WTC11 (cell line): ENCODE measurements around the gene ATG9B. TPM values are rescaled to one million over a fixed set of nuclear protein-coding genes. Genes with fewer than 3 reads are reported as not detected.
A peak's percentile ranks its signal among the peaks of the same experiment; 100 is the strongest.

Source experiments
- AFF4 ChIP-seq: sonication (generic); formaldehyde crosslinking; IDR thresholded peaks from 2 replicates; pipeline ENCODE4 v1.8.1; 2023; ENCODE audit warnings: mild to moderate bottlenecking, missing genetic modification reagents, borderline replicate concordance
- AR ChIP-seq: fragments of 250-450 bp; sonication (Bioruptor Pico); IDR thresholded peaks from 2 replicates; pipeline ENCODE4 v1.9.0; 2021; ENCODE audit warnings: mild to moderate bottlenecking
- ATF2 ChIP-seq: sonication (generic); formaldehyde crosslinking; IDR thresholded peaks from 2 replicates; pipeline ENCODE4 v1.8.1; 2022; ENCODE audit warnings: low read depth, missing genetic modification reagents, borderline replicate concordance
- CBFB ChIP-seq: sonication (generic); formaldehyde crosslinking; IDR thresholded peaks from 2 replicates; pipeline ENCODE4 v1.8.1; 2022; ENCODE audit warnings: mild to moderate bottlenecking, low read depth, missing genetic modification reagents
- CREM ChIP-seq: sonication (generic); formaldehyde crosslinking; IDR thresholded peaks from 2 replicates; pipeline ENCODE4 v1.8.1; 2022; ENCODE audit warnings: mild to moderate bottlenecking, missing genetic modification reagents, moderate library complexity
- E2F1 ChIP-seq: sonication (generic); formaldehyde crosslinking; IDR thresholded peaks from 2 replicates; pipeline ENCODE4 v1.8.0; 2022; ENCODE audit warnings: mild to moderate bottlenecking, missing genetic modification reagents
- E2F4 ChIP-seq: sonication (generic); formaldehyde crosslinking; IDR thresholded peaks from 2 replicates; pipeline ENCODE4 v1.8.1; 2022; ENCODE audit warnings: low read depth, mild to moderate bottlenecking, moderate library complexity, missing genetic modification reagents, borderline replicate concordance
- NFYB ChIP-seq: sonication (generic); formaldehyde crosslinking; conservative IDR thresholded peaks from 2 replicates; pipeline ENCODE4 v1.8.0; 2022; ENCODE audit warnings: low read depth, missing genetic modification reagents
- PRRX2 ChIP-seq: fragments of 250-450 bp; sonication (Bioruptor Pico); IDR thresholded peaks from 2 replicates; pipeline ENCODE4 v1.8.0; 2021; ENCODE audit warnings: mild to moderate bottlenecking
- RELA ChIP-seq: sonication (generic); formaldehyde crosslinking; IDR thresholded peaks from 2 replicates; pipeline ENCODE4 v1.8.1; 2022; ENCODE audit warnings: missing genetic modification reagents, mild to moderate bottlenecking, borderline replicate concordance
- SP1 ChIP-seq: sonication (generic); formaldehyde crosslinking; conservative IDR thresholded peaks from 2 replicates; pipeline ENCODE4 v1.8.1; 2022; ENCODE audit warnings: missing genetic modification reagents
- ZNF232 ChIP-seq: sonication (generic); formaldehyde crosslinking; IDR thresholded peaks from 2 replicates; pipeline ENCODE4 v1.8.0; 2022; ENCODE audit warnings: mild to moderate bottlenecking, missing genetic modification reagents
- ZNF317 ChIP-seq: sonication (generic); formaldehyde crosslinking; IDR thresholded peaks from 2 replicates; pipeline ENCODE4 v1.8.1; 2023; ENCODE audit warnings: low read depth, mild to moderate bottlenecking, moderate library complexity, missing genetic modification reagents, borderline replicate concordance
- total RNA-seq: library from RNA; stranded (reverse); gene quantifications from 3 replicates; pipeline ENCODE4 v1.2.3, GENCODE V29; 2021
- TF ChIP-seq, protein P1 (sequence below): sonication (generic); formaldehyde crosslinking; IDR thresholded peaks from 2 replicates; pipeline ENCODE4 v1.8.0; 2023; ENCODE audit warnings: mild to moderate bottlenecking, missing genetic modification reagents
- TF ChIP-seq, protein P2 (sequence below): sonication (generic); formaldehyde crosslinking; IDR thresholded peaks from 2 replicates; pipeline ENCODE4 v1.8.0; 2022; ENCODE audit warnings: mild to moderate bottlenecking, missing genetic modification reagents
- TF ChIP-seq, protein P3 (sequence below): sonication (generic); formaldehyde crosslinking; IDR thresholded peaks from 2 replicates; pipeline ENCODE4 v1.8.0; 2023; ENCODE audit warnings: missing genetic modification reagents

ATG9B gene
- total RNA-seq, 1 experiment from 2014 or later = 2.4 TPM

DNA sequence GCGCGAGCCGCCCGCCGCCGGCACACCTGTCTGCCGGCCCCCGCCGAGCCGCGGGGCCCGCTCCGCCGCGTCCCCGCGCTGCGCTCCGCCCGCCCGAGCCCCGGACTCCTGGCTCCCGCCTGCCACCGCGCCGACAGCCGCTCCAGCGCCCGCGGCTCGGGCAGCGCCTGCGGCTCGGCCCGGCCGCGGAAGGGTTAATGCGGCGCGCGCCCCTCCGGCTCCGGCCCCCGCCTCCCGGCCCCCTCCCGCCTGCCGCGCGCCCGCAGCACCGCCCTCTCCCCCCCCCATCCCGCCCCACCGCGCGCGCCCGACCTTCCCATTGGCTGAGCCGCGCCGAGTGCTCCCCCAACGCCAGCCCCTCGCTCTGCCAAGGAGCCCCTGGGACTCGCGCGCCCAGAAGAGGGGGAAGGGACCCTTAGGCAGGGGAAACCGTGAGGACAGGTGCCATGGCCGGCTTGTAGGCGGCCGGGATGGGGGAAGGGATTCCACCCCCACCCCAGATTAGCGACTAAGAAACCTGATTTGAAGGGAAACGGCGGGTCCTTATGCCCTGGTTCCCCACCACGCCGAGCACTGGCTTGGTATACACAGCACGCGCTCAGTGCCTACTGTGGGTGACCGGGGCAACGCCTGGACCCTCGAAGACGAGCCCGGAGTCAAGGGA lies 46.0 kb downstream of the ATG9B start, which contains the start of gene KCNH2 (continued):
- no peak for TF ChIP-seq AFF4 (CRISPR knock-in tag)
- TF ChIP-seq ZNF232 (CRISPR knock-in tag) = no peak
- TF ChIP-seq NFYB (CRISPR knock-in tag) = peak; percentile 46
- no peak for TF ChIP-seq CBFB (CRISPR knock-in tag)
- TF ChIP-seq, protein P1, sequence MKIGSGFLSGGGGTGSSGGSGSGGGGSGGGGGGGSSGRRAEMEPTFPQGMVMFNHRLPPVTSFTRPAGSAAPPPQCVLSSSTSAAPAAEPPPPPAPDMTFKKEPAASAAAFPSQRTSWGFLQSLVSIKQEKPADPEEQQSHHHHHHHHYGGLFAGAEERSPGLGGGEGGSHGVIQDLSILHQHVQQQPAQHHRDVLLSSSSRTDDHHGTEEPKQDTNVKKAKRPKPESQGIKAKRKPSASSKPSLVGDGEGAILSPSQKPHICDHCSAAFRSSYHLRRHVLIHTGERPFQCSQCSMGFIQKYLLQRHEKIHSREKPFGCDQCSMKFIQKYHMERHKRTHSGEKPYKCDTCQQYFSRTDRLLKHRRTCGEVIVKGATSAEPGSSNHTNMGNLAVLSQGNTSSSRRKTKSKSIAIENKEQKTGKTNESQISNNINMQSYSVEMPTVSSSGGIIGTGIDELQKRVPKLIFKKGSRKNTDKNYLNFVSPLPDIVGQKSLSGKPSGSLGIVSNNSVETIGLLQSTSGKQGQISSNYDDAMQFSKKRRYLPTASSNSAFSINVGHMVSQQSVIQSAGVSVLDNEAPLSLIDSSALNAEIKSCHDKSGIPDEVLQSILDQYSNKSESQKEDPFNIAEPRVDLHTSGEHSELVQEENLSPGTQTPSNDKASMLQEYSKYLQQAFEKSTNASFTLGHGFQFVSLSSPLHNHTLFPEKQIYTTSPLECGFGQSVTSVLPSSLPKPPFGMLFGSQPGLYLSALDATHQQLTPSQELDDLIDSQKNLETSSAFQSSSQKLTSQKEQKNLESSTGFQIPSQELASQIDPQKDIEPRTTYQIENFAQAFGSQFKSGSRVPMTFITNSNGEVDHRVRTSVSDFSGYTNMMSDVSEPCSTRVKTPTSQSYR = 0 out of 2 replicates have a peak, but pooled peaks have one; percentile 20
- TF ChIP-seq RELA (CRISPR knock-in tag) = no peak
- no peak for TF ChIP-seq AR (CRISPR knock-in tag)
- no peak for TF ChIP-seq PRRX2
- TF ChIP-seq ATF2 (CRISPR knock-in tag) = no peak
- no peak for TF ChIP-seq E2F4
- TF ChIP-seq ZNF317 (CRISPR knock-in tag) = no peak
- no peak for TF ChIP-seq E2F1
- TF ChIP-seq, protein P2, sequence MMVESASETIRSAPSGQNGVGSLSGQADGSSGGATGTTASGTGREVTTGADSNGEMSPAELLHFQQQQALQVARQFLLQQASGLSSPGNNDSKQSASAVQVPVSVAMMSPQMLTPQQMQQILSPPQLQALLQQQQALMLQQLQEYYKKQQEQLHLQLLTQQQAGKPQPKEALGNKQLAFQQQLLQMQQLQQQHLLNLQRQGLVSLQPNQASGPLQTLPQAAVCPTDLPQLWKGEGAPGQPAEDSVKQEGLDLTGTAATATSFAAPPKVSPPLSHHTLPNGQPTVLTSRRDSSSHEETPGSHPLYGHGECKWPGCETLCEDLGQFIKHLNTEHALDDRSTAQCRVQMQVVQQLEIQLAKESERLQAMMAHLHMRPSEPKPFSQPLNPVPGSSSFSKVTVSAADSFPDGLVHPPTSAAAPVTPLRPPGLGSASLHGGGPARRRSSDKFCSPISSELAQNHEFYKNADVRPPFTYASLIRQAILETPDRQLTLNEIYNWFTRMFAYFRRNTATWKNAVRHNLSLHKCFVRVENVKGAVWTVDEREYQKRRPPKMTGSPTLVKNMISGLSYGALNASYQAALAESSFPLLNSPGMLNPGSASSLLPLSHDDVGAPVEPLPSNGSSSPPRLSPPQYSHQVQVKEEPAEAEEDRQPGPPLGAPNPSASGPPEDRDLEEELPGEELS (CRISPR knock-in tag) = 0 out of 2 replicates have a peak, but pooled peaks have one; percentile 5
- TF ChIP-seq SP1 (CRISPR knock-in tag) = peak; percentile 76
- TF ChIP-seq, protein P3, sequence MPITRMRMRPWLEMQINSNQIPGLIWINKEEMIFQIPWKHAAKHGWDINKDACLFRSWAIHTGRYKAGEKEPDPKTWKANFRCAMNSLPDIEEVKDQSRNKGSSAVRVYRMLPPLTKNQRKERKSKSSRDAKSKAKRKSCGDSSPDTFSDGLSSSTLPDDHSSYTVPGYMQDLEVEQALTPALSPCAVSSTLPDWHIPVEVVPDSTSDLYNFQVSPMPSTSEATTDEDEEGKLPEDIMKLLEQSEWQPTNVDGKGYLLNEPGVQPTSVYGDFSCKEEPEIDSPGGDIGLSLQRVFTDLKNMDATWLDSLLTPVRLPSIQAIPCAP (CRISPR knock-in tag) = no peak
- TF ChIP-seq CREM (CRISPR knock-in tag) = no peak
